Measurements from ENCODE around the gene MRS2.
"Not testable (repeated sequence)": the region's sequence is repeated elsewhere in the genome, so short reads cannot be mapped to it uniquely, and the experiment has no call there.

MRS2 gene, protein sequence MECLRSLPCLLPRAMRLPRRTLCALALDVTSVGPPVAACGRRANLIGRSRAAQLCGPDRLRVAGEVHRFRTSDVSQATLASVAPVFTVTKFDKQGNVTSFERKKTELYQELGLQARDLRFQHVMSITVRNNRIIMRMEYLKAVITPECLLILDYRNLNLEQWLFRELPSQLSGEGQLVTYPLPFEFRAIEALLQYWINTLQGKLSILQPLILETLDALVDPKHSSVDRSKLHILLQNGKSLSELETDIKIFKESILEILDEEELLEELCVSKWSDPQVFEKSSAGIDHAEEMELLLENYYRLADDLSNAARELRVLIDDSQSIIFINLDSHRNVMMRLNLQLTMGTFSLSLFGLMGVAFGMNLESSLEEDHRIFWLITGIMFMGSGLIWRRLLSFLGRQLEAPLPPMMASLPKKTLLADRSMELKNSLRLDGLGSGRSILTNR

DNA sequence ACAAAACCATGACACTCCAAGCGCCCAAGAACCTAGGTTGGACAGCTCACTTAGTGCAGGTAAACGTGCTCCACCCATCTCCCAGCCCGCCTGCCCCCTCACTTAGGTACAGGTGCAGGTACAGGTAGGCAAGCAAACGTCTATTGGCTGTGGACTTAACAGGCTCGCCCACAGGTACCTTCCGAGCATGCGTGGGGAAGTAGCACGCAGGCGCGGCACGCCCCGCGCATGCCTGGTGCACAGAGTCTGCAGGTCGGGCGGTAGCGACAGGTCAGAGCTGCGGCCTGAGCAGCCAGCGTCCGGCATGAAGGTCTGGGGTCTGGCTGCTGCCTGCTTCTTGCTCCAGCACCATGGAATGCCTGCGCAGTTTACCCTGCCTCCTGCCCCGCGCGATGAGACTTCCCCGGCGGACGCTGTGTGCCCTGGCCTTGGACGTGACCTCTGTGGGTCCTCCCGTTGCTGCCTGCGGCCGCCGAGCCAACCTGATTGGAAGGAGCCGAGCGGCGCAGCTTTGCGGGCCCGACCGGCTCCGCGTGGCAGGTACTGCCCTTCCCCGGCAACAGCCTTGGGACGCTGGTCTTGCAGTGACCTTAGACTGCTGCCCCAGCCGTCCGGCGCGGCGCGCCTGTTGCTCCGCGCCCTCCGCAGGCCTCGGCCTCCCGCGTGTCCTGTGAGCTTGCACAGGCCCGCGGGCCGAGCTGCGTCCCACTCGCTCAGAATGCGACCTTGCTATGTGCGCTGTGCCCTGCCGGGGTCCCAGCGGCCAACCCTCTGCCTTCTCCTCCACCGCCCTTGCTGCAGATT lies at the start of gene MRS2:
Gene MRS2 (plus strand): TSS at position 240 of the 804 bp plus-strand sequence. CDS start 111 bp downstream, at position 351.
- peak; percentile 46 for DNase-seq (ENCODE audit: low read depth)

DNA sequence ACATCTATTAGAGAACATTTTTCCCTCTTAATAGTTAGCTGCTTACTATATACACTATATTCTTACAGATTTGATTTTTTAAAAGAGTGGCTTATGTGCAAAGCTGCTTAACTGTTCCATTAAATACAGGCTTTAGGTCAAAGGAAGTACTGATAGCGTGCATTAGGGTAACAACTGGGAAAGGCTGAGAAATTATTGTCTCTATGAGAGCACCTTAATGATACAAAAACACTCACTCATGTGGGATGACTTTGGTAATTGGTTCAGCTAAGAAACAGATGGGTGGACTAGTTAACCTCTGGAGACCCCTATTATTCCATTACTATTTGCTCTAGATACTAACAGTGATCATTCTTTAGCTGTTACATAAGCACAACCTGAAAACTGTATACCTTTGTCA lies 48.9 kb upstream of the MRS2 start:
- no peak for DNase-seq (ENCODE audit: low read depth)

DNA sequence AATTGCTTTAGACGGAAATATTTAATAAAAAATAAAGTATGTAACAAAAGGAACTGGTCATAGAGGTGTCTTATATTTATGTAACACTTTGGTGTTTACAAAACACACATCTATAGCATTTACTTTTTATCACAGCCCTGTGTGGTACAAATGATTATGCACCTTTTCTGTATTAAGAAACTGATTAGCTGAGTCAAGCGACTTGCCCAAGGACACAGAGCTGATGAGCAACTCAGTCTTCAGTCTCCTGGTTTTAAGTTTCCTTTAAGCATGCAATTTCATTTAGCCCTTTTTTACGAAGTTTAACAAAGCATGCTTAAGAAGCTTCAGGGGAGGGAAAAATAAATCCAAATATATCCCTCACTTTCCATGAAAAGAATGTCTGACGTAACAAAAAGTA lies 47.3 kb upstream of the MRS2 start:
- DNase-seq (ENCODE audit: low read depth), result no peak

DNA sequence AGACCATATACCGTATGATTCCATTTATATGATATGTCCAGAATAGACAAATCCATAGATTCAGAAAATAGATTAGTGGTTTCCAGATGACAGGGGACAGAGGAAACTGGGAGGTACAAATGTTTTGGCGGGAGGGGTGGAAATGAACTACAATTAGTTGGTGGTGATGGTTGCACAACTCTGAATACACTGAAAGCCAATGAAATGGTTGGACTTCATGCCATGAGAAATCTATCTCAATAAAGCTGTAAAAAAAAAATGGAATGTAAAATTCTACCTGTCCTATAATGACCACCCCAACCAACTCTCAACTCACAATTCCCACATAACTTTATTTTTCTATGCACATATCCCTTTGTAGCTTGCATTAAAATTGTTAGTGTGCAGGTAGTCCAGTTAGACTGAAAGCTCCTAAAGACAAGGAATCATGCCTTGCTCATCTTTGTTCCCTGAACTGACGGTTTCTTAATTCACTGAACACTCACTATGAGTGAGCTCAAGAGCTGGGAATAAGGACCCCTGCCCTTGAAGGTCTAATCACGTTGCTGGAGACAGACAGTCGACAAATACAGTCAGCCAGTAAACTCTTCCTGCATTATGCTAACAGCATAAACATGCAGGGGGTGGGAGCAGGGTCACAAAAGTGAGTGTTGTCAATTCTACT lies 46.3 kb upstream of the MRS2 start:
- DNase-seq (ENCODE audit: low read depth), result no peak

DNA sequence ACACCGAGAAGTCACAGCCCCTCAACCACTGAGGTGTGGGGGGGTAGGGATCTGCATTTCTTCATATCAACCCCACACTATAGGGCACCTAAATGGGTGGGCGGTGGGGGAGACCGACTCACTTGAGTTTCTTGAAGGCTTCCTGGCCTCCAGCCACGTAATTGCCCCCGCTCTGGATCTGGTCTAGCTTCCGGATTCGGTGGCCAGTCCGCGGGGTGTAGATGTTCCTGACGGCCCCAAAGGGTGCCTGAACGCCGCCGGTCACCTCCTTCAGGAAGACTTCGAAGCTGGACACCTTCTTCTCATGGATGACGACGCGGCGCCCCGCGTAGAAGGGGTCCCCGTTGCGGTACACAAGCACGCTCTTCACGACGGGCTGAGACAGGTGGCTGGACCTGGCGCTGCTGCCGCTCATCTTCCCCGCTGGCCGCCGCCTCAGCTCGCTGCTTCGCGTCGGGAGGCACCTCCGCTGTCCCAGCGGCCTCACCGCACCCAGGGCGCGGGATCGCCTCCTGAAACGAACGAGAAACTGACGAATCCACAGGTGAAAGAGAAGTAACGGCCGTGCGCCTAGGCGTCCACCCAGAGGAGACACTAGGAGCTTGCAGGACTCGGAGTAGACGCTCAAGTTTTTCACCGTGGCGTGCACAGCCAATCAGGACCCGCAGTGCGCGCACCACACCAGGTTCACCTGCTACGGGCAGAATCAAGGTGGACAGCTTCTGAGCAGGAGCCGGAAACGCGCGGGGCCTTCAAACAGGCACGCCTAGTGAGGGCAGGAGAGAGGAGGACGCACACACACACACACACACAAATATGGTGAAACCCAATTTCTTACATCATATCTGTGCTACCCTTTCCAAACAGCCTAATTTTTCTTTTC lies 45.2 kb upstream of the MRS2 start, which contains the start of gene DCDC2:
Gene DCDC2 (minus strand): TSS at position 724 of the 883 bp plus-strand sequence. CDS start 309 bp downstream, at position 415.
- DNase-seq (ENCODE audit: low read depth), result no peak

DNA sequence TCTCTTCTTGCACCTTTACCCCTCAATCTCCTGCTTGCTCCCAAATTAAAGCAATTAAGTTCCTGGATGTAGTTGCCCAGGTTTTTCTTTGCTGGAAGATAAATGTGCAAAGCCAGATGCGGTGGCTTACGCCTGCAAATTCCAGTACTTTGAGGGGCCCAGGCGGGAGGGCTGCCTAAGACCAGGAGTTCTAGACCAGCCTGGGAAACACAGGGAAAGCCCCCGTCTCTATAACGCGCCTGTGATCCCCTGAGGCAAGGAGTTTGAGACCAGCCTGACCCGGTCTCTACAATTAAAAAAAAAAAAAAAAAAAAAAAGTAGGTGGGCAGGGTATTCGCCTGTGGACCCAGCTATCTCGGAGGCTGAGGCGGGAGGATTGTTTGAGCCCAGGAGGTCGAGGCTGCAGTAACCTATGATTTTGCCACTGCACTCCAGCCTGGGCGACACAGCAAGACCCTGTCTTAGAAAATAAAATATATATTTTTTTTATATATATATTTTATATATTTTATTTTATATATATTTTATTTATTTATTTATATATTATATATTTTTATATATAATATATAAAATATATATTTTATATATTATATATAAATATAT lies 44.4 kb upstream of the MRS2 start:
- no peak for DNase-seq (ENCODE audit: low read depth)

DNA sequence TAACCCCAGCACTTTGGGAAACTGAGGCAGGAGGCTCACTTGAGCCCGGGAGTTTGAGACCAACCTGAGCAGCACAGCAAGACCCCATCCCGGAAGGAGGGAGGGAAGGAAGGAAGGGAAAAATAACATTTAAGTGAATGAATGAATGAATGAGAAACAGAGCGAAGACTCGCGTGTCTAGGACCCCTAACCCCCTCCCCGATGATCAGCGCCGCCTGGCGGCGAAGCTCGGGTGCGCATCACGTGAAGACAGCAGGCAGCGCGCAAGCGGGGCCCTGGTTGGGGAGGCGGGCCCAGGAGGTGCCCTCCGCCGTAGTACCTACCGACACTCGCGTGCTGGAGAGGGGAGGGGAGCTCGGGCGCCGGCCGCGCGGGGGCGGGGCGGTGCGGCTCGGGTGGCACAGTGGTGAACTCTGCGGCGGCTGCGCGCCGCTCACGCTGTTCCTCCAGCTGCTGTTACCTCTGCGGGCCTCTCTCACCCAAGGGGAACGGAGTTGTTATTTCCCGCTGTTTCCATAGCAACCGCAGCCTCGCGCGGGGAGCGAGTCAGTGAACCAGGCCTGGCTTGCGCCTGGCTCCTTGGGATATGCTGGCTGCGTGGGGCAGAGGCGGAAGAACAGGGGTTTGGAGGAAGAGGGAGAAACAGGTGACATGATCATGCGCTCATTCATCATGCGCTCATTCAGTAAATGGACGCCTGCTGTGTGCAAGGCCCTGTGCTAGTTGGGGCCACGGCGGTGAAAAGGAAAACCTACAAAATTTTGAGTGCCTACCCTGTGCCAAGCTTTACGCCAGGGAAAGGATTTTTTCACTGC lies 42.9 kb upstream of the MRS2 start:
- DNase-seq (ENCODE audit: low read depth), result peak; percentile 32

DNA sequence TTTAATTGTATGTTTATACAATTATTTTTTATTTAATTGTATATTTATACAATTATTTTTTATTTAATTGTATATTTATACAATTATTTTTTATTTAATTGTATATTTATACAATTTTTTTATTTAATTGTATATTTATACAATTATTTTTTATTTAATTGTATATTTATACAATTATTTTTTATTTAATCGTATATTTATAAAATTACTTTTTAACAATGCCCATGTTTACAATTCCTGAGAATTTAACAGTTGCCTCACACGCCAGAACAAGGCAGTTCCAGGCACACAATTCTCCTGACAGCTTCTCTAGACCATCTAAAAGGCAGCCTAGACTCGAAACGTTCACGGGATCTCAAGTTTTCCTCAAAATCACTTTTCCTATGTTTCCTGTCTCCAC lies 40.4 kb upstream of the MRS2 start:
- not testable (repeated sequence) for DNase-seq (ENCODE audit: low read depth)

DNA sequence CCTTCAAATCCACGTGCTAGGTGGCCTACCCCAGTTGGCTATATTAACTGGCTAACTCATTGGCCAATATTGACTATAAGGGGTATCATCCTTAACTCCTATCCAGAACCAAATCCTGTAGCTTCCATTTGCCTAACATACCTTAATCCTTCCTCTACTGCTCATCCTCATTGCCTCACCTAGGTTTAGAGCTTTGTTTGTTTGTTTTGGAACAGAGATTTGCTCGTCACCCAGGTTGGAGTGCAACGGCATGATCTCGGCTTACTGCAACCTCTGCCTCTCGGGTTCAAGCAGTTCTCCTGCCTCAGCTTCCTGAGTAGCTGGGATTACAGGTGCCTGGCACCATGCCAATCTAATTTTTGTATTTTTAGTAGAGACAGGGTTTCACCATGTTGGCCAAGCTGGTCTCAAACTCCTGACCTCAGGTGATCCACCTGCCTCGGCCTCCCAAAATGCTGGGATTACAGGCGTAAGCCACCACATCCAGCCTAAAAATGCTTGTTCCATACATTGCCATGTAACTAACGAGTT lies 37.6 kb upstream of the MRS2 start:
- DNase-seq (ENCODE audit: low read depth), result not testable (repeated sequence)

DNA sequence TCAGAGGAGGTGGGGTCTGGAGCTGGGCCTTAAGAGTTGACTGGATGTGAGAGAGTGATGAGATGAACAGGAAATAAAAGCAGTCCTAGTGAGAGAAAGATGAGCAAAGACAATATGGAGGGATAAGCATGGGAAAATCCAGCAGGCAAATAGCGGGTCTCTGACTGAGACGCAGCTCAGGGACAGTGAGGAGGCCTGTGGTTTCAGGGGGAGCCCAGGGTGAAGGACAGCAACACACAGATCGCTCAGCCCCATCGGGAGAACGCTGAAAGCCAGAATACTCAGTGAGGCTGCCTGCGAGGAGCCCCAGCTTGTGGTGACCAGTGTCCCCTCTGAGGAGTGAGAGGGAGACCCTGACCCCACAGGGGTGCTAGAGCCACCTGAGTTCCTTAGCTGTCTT lies 28.1 kb upstream of the MRS2 start:
- DNase-seq (ENCODE audit: low read depth), result no peak

DNA sequence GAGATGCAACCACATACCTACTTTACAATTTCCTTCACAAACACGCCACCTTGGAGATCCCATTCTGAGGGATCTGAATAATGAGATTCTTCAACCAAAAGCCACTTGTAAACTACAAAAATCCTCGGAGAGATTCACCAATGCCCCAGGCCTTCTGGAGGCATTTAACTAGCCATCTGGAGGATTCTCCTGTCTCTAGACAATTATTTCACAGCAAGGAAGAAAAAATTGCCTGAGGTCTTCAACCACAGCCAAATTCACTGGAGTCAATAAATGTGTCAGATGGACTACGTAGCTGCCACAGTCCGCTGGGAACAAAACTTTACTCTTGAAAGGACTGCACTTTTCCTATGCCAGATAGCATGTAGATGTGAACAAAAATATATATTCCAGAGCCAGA lies 25.9 kb upstream of the MRS2 start:
- no peak for DNase-seq (ENCODE audit: low read depth)

DNA sequence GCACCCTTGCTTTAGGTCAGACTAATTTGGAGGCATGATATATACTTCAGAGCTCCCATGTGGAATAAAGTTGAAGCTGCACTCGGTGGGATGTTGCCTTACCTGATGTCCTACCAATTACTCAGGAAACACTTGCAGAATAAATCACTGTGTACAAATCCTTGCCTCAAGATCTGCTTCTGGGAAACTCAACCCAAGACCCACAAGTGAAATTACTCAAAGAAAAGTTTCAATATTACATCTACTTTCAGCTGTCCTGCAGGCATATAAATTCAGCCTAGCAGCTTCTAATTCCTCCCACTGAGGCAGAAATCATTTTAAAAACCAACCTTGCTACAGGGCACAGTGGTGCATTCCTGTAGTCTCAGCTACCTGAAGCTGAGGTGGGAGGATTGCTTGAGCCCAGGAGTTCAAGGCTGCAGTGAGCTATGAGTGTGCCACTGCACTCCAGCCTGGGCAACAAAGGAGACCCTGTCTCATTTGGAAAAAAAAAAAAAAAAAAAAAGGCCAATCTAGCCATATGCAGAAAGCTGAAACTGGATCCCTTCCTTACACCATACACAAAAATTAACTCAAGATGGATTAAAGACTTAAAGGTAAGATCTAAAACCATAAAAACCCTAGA lies 24.2 kb upstream of the MRS2 start:
- no peak for DNase-seq (ENCODE audit: low read depth)

DNA sequence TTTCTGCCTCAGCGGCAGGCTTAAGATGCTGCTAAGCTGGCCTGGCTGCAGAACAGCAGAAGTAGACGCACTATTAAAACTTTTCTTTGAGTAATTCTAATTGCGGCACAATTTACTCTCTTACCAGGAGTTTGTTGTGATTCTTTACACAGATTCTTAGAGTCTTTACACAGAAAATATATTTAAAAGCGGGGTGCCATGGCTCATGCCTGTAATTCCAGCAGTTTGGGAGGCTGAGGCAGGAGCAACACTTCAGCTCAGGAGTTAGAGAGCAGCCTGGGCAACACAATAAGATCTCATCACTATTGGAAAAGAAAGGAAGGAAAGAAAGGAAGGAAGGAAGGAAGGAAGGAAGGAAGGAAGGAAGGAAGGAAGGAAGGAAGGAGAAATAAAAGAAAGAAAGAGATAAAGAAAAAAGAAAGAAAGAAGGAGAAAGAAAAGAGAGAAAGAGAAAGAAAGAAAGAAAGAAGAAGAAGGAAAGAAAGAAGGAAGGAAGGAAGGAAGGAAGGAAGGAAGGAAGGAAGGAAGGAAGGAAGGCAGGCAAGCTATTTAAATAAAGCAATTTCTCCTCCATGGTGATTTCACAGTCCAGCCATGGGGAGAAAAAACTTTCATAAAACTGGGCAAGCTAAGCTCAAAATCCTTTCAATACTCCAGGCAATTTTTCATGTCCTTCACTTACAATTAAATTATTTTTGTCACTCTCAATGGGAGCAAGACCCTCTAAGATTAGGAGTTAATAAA lies 21.1 kb upstream of the MRS2 start:
- no peak for DNase-seq (ENCODE audit: low read depth)

DNA sequence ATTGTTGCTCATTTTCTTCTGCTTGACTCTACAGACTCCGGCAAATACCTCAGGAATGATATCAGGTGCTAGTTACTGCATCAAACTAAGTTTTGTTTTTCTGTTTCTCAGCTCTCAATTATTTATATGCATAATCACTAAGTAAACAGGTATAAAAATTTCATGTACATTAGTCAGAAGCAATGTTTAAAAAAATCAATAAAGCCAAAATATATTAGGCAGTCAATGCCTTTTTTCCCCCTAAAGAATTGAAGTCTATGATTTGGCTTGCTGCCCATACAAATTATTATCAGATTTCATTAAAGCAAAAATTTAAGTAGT lies 20.6 kb upstream of the MRS2 start:
- no peak for DNase-seq (ENCODE audit: low read depth)

DNA sequence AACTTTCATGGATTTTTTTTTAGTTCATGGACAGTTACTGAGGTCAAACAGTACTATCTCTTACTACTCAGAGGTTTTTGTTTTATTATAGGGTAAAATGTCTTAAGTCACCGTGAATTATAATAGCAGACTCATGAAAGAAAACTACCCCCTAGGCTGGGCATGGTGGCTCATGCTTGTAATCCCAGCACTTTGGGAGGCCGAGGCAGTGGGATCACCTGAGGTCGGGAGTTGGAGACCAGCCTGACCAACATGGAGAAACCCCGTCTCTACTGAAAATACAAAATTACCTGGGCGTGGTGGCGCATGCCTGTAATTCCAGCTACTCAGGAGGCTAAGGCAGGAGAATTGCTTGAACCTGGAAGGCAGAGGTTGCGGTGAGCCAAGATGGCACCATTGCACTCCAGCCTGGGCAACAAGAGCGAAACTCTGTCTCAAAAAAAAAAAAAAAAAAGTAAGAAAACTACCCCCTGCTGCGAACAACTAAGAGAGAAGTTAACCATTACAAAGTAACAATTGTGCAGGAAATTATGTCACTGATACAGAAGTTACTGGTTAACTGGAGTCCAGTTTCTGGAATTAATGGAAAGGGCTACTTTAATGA lies 19.7 kb upstream of the MRS2 start:
- not testable (repeated sequence) for DNase-seq (ENCODE audit: low read depth)

DNA sequence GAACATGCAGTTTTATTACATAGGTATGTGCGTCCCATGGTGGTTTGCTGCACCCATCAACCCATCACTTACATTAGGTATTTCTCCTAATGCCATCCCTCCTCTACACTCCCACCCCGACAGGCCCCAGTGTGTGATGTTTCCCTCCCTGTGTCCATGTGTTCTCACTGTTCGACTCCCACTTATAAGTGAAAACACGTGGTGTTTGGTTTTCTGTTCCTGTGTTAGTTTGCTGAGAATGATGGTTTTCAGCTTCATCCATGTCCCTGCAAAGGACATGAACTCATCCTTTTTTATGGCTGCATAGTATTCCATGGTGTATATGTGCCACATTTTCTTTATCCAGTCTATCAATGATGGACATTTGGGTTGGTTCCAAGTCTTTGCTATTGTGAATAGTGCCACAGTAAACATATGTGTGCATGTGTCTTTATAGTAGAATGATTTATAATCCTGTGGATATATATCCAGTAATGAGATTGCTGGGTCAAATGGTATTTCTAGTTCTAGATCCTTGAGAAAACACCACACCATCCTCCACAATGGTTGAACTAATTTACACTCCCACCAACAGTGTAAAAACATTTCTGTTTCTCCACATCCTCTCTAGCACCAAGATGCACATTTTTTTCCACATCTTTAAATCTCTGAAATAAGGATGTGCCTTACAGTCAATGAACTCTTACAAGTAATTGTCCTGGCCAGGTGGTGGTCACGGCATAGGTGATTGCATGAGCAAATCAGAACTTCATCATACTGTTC lies 18.2 kb upstream of the MRS2 start:
- not testable (repeated sequence) for DNase-seq (ENCODE audit: low read depth)

DNA sequence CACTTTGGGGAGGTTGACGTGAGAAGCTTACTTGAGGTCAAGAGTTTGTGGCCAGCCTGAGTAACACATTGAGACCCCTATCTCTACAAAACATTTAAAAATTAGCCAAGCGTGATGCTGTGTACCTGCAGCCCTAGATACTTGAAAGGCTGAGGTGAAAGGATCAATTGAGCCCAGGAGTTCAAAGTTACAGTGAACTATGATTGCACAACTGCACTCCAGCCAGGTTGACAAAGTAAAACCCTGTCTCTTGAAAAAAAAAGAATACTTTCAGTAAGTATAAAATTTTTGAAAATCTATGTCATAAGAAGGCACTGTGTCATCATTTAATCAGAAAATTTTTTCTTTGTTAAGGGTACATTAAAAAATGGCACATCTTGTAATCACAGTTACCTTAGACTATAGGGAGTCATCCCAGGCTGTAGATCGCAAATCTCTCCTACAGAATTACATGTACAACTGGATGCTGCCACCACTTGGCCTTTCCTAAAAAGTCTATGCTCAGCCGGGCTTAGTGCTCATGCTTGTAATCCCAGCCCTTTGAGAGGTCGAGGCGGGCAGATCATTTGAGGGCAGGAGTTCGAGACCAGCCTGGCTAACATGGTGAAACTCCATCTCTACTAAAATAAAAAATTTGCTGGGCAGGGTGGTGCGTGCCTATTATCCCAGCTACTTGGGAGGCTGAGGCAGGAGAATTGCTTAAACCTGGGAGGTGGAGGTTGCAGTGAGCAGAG lies 17.0 kb upstream of the MRS2 start:
- DNase-seq (ENCODE audit: low read depth), result no peak

Data from GM04504 (cell line).